Activated gamma-delta T cell (primary cell): Measurements from ENCODE around the gene JMY.
"Not testable (repeated sequence)": the region's sequence is repeated elsewhere in the genome, so short reads cannot be mapped to it uniquely, and the experiment has no call there.

Source experiments
- DNase-seq: peaks from one replicate; lab custom pipeline; 2025; lab: John Stamatoyannopoulos, UW

JMY gene

DNA sequence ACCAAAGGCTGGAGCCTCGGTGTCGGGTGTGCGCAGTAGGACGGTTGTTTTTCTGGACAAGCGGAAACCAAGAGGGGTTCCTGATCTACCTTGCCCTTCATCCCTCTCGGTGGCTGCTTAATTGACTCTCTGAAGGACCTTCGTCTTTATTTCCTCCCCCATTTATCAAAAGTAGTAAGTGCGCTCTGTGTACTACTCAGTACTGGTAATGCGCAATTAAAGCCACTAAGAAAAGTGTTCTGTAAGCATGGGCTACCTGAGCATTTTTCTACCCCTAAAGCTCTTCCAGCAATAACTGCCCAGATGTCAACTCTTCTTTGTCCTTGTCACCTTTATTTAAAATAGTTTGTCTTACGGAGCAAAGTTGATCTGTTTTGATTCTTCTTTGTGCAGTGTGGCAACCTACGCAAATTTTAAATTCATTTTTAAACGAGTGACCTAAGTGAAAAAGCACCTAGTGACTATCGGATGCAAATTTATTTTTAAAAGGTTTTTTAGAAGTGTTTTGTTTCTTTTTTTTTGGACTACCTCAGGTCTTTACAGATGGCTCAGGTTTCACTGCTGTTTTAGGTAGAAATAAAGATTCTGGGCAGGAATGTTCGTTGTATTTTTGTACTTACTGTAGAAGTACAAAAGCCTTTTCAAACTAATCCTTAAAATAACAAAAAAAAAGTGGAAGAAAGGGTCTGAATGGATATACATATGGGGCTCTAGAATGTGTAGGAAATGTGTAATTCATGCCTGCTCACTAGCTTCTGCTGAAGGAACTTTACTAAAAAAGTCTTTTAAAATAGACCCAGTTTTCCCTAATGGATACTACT, 2.0 kb downstream of the JMY start:
- DNase-seq, result no peak

- DNase-seq, result no peak
Measured at GRCh38 chr5:79240561-79240960, 4.6 kb downstream of the JMY start.

DNA sequence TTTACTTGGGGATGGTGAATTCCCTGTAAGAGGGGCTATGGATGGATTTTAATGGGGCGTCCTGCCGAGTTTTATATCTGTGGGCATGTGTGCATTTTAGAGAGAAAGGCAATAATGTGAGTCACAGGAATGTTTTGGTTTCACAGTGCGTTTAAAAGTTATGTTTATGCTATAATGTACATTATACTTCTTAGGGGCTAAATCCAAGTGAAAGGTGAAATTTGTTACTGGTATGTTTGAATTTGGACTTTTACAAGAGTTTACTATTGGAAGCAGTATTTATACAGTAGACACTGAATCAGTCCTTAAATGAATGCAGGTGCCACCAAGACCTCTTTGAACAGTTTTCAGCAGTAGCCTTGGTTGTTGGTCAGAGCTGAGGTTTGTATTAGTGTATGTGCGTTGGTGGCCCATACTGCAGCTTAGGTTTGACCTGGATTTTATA, 5.6 kb downstream of the JMY start:
- DNase-seq, result no peak

GRCh38 chr5:79242242-79243039, 6.5 kb downstream of the JMY start:
- no peak for DNase-seq

- DNase-seq, result no peak
Measured at GRCh38 chr5:79243224-79243623, 7.3 kb downstream of the JMY start.

- not testable (repeated sequence) for DNase-seq
Measured at GRCh38 chr5:79254067-79254466, 18.1 kb downstream of the JMY start.

DNA sequence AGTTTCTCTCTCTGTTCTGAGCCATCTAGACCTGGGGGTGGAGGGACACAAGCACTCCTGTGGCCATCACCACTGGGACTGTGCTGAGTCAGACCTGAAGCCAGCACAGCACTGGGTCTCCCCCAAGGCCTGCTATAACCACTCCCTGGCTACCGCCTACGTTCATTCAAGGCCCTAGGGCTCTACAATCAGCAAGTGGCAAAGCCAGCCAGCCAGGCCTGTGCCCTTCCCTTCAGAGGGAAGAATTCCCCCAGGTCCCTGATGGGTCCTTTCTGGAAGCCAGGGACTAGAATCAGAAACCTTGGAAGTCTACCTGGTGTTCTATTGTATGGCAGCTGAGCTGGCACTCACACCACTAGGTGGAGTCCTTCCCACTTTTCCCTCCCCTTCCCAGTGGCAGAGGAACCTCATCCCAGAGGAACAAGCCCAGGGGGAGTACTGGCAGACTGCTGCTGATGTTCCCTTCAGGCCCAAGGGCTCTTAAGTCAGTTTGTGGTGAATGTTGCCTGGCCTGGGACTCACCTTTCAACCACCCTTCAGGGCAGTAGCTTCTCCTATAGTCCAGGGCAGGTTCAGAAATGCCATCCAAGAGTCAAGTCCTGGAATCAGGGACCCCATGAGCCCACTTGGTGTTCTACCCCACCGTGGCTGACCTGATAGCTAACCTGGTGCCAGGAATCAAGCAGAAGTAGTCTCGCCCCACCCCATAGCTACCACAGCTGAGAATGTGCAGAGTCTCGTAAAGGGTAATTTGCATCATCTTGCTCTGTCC, 20.0 kb downstream of the JMY start:
- DNase-seq, result no peak

- DNase-seq, result no peak
Measured at GRCh38 chr5:79256563-79256962, 20.6 kb downstream of the JMY start.

DNA sequence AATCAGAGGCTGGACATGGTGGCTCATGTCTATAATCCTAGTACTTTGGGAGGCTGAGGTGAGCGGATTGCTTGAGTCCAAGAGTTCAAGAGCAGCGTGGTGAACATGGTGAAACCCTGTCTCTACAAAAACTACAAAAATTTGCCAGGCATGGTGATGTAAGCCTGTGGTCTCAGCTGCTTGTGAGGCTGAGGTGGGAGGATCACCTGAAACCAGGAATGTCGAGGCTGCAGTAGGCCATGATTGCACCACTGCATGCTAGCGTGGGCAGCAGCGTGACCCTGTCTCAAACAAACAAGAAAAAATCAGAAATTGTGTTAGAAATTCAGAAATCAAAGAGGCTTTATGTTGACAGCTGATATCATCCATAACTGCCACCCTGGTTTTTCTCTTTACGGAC, 21.4 kb downstream of the JMY start:
- no peak for DNase-seq

- no peak for DNase-seq
Measured at GRCh38 chr5:79258801-79259200, 22.9 kb downstream of the JMY start.

DNA sequence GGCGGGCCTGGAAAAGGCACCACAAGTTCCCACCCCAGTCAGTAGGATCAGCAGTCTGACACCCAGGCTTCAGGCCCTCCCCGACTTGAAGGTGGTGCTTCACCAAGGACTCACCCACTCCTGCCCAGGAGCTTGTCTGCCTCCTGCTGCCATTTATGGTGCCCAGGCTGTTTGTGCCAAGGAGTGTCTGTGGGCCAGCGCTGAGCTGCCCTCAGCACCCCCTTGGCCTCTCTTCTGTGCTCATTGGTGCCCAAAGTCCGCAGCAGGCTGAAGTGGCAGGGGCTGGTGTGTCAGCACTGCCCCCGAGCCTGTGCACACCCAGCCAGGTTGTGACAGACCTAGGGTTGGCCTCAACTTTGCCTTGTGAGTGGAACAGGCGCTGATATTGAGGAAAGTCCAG, 23.5 kb downstream of the JMY start:
- no peak for DNase-seq

DNA sequence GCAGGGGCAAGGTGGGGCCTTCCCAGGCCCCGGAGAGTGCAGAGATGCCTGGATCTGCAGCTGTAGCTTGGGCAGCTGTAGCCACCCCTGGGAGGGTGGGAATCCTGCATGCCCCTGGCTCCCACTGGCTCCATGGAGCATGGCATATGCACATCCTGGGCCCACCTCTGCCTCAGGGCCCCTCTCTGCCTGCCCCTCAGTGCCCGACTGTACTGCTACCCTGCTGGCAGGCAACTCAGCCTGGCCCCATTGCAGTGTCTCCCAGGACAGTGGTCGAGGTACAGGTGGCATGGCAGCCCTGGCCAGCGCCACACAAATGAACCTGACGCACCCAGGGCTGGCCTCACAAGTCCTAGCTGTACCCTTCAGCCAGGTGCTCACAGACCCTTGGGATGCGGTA, 23.9 kb downstream of the JMY start:
- no peak for DNase-seq

- DNase-seq, result no peak
Measured at GRCh38 chr5:79261897-79262296, 26.0 kb downstream of the JMY start.

- DNase-seq, result no peak
Measured at GRCh38 chr5:79263290-79263689, 27.4 kb downstream of the JMY start.

GRCh38 chr5:79267180-79267579, 31.2 kb downstream of the JMY start:
- DNase-seq, result no peak

GRCh38 chr5:79269733-79270166, 33.8 kb downstream of the JMY start:
- DNase-seq, result no peak

DNA sequence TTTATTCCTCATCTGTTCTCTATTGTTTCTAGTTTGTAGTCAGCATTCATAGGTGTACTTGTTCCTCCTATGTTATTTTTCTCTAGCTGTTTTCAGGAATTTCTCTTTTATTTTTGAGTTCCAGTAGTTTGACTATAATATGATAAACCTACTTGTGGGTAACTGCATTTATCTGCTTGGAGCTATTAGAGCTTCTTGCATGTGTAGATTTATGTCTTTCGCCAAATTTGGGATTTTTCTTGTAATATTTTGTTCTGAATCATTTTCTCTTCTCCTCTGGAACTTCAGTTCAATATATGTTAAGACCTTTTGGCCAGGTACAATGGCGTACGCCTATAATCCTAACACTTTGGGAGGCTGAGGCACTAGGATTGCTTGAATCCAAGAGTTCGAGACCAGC, 37.4 kb downstream of the JMY start:
- no peak for DNase-seq

DNA sequence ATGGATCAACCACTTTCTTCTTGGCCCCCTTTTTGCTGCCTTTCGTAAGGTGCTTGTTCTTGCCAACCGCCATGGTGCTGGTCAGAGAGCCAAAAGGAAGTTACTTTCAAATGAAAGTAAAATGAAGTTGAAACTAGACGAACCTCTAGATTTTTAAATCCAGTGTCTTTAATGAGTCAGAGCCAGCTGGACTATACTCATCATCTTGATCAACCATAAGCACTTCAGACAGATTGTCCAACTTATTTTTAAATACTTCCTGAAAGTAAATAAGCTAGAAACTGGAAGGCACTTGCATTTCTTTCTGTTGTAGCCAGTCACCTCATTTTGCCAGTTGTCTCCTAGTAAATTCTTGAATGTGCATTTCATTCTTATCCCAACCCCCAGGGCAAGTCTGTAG, 48.9 kb downstream of the JMY start:
- no peak for DNase-seq

GRCh38 chr5:79285285-79285684, 49.4 kb downstream of the JMY start:
- DNase-seq, result no peak

- DNase-seq, result no peak
Measured at GRCh38 chr5:79285833-79286232, 49.9 kb downstream of the JMY start.

- DNase-seq, result no peak
Measured at GRCh38 chr5:79287380-79287779, 51.4 kb downstream of the JMY start.

GRCh38 chr5:79287907-79288306, 52.0 kb downstream of the JMY start:
- no peak for DNase-seq
